ENCODE measurements around the gene COQ8A. TPM values are rescaled to one million over a fixed set of nuclear protein-coding genes. Genes with fewer than 3 reads are reported as not detected.
A peak's percentile ranks its signal among the peaks of the same experiment; 100 is the strongest.

The COQ8A gene
- total RNA-seq, 2 donors from 2014 or later = 15.2 to 25.6 TPM

- TF ChIP-seq, protein P1, sequence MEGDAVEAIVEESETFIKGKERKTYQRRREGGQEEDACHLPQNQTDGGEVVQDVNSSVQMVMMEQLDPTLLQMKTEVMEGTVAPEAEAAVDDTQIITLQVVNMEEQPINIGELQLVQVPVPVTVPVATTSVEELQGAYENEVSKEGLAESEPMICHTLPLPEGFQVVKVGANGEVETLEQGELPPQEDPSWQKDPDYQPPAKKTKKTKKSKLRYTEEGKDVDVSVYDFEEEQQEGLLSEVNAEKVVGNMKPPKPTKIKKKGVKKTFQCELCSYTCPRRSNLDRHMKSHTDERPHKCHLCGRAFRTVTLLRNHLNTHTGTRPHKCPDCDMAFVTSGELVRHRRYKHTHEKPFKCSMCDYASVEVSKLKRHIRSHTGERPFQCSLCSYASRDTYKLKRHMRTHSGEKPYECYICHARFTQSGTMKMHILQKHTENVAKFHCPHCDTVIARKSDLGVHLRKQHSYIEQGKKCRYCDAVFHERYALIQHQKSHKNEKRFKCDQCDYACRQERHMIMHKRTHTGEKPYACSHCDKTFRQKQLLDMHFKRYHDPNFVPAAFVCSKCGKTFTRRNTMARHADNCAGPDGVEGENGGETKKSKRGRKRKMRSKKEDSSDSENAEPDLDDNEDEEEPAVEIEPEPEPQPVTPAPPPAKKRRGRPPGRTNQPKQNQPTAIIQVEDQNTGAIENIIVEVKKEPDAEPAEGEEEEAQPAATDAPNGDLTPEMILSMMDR (IDR thresholded peaks at IDR 0.05) = no peak
- ATAC-seq (ENCODE audit: insufficient number of reproducible peaks, low FRiP score, low read depth) (no peak), DNase-seq (ENCODE audit: low spot score) (no peak)
- Histone ChIP-seq H3K36me3 (peaks cover 13% of the 10 kb centered on the region), H3K9me3 (no peaks in the 10 kb centered on the region), H3K4me1 (ENCODE audit: control insufficient read depth in 1 of 2, low read depth in 2 of 2) (peaks cover 13 to 31% of the 10 kb centered on the region in 2 donors), H3K27me3 (replicated peaks; ENCODE audit: insufficient read depth) (no peaks in the 10 kb centered on the region), H3K27ac (peak overlapping the region in 1 of 2 donors; percentile 70), H3K4me3 (no peak overlapping the region)
Measured at GRCh38 chr1:226987623-226988333, 47.7 kb downstream of the COQ8A start.

- no peaks in the 10 kb centered on the region for H3K27me3 ChIP-seq (replicated peaks; ENCODE audit: insufficient read depth)
- H3K4me3 ChIP-seq = no peak overlapping the region
- DNase-seq (ENCODE audit: low spot score) (no peak), ATAC-seq (ENCODE audit: insufficient number of reproducible peaks, low FRiP score, low read depth) (no peak)
- H3K36me3 ChIP-seq = peaks cover 17% of the 10 kb centered on the region
- peaks cover 13 to 31% of the 10 kb centered on the region in 2 donors for H3K4me1 ChIP-seq (ENCODE audit: control insufficient read depth in 1 of 2, low read depth in 2 of 2)
- TF ChIP-seq, protein P1 (IDR thresholded peaks at IDR 0.05) = no peak
- no peaks in the 10 kb centered on the region for H3K9me3 ChIP-seq
- H3K27ac ChIP-seq = peak overlapping the region in 1 of 2 donors; percentile 70
Measured at GRCh38 chr1:226988334-226988666, 48.2 kb downstream of the COQ8A start.

DNA sequence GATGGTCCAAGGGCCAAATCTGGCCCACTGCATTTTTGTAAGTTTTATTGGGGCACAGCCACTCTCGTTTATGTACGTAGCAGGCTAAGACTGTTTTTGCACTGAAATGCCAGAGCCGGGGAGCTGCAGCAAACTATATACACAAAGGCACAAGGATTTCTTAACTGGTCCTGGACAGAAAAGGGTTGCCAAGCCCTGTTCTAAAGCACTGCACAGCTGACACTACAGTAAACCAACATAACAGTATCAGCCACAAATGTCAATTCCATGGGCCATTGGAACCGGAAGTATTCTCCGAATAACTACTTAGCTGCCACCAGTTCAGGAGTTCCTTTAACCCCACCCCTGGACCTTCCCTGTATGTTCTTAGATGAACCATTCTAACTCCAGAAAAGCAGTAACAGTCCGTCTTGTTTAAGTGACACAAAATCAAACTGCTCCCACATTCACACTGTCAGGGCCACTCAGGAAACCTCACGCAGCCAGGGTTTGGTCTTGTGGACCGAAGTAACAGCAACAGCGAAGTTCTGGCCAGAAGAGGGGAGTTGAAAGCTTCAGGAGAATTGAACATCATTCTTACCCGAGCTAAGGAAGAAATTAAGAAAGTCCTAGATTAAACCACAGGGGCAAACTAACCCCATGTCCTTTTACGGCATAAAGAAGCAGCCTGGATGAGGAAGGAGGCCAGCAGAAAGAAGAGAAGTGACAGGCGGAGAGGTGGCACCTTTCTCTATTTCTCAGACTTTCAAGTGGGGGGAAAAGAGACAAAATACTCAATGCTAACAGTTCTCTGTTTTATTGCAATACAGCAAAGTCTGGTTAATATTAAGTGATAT, 49.2 kb downstream of the COQ8A start:
- no peak overlapping the region for H3K4me3 ChIP-seq
- no peaks in the 10 kb centered on the region for H3K27me3 ChIP-seq (replicated peaks; ENCODE audit: insufficient read depth)
- TF ChIP-seq, protein P1 (IDR thresholded peaks at IDR 0.05) = no peak
- peaks cover 13 to 31% of the 10 kb centered on the region in 2 donors for H3K4me1 ChIP-seq (ENCODE audit: control insufficient read depth in 1 of 2, low read depth in 2 of 2)
- H3K36me3 ChIP-seq = peaks cover 18% of the 10 kb centered on the region
- no peaks in the 10 kb centered on the region for H3K9me3 ChIP-seq
- DNase-seq (ENCODE audit: low spot score) (no peak), ATAC-seq (ENCODE audit: insufficient number of reproducible peaks, low FRiP score, low read depth) (no peak)
- H3K27ac ChIP-seq = peak overlapping the region; percentile 70 to 85

DNA sequence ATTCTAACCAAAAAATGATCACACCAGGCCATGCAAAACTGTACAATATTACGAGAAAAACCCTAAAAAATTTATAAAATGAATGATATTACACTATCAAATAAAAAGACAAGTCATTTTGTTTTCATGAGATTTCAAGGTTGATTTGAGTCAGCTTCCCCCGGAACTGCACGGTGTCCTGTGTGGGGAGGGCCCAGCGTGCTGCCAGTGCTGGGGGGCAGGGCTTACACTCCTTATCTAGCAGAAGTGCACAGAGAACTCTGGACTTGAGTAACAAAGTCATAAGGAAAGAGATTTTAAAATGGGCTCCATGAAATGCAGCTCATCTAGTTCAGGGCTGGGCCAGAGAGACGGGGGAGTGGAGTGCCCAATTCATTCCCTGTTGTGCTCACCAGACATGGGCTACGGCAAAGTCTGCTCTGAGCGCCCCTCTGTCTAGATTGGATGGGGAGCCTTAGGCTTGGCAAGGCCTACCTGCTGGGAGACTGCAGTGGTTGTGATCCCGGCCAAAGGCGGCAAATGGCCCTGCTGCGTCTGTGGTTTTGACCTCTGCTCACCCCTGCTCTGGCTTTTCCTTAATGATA, 50.1 kb downstream of the COQ8A start:
- peaks cover 25% of the 10 kb centered on the region for H3K36me3 ChIP-seq
- peak overlapping the region; percentile 70 to 85 for H3K27ac ChIP-seq
- no peak for ATAC-seq (ENCODE audit: insufficient number of reproducible peaks, low FRiP score, low read depth)
- H3K4me1 ChIP-seq (ENCODE audit: control insufficient read depth in 1 of 2, low read depth in 2 of 2) = peaks cover 13 to 31% of the 10 kb centered on the region in 2 donors
- no peak overlapping the region for H3K4me3 ChIP-seq
- TF ChIP-seq, protein P1 (IDR thresholded peaks at IDR 0.05) = no peak
- no peak for DNase-seq (ENCODE audit: low spot score)
- H3K27me3 ChIP-seq (replicated peaks; ENCODE audit: insufficient read depth) = no peaks in the 10 kb centered on the region
- no peaks in the 10 kb centered on the region for H3K9me3 ChIP-seq

DNA sequence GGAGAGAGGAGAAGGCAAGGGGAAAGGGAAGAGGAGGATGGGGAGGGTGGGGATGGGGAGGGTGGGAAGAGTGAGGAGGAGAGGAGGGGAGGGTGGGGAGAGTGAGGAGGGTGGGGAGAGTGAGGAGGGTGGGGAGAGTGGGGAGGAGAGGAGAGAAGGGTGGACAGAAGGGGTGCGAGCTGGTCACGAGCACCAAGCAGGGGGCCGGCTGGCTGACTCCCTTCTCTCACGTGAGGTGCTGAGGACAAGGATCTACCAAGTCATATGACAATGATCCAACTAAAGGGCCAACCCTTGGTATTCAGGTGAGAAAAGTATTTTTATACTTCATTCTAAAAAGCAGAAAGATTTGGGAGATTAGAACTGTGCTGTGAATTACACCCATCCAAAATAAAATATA, 51.8 kb downstream of the COQ8A start:
- H3K9me3 ChIP-seq = no peaks in the 10 kb centered on the region
- no peak for DNase-seq (ENCODE audit: low spot score)
- H3K4me1 ChIP-seq (ENCODE audit: control insufficient read depth in 1 of 2, low read depth in 2 of 2) = peaks cover 13 to 31% of the 10 kb centered on the region in 2 donors
- no peak for ATAC-seq (ENCODE audit: insufficient number of reproducible peaks, low FRiP score, low read depth)
- H3K27me3 ChIP-seq (replicated peaks; ENCODE audit: insufficient read depth) = no peaks in the 10 kb centered on the region
- no peak overlapping the region for H3K27ac ChIP-seq
- no peak overlapping the region for H3K4me3 ChIP-seq
- TF ChIP-seq, protein P1 (IDR thresholded peaks at IDR 0.05) = no peak
- H3K36me3 ChIP-seq = peaks cover 20% of the 10 kb centered on the region
